Activated CD8-positive, alpha-beta memory T cell treated with anti-CD3 and anti-CD28 coated beads, Interleukin-2, amount 50 U/mL, for 1 hour (primary cell): ENCODE results near the gene DGKI.
"Not testable (repeated sequence)": the region's sequence is repeated elsewhere in the genome, so short reads cannot be mapped to it uniquely, and the experiment has no call there.

Source experiments
- DNase-seq: peaks from one replicate; pipeline ENCODE4 v3.0.0-alpha.2; 2020; ENCODE audit errors: extremely low read depth

The DGKI gene

DNA sequence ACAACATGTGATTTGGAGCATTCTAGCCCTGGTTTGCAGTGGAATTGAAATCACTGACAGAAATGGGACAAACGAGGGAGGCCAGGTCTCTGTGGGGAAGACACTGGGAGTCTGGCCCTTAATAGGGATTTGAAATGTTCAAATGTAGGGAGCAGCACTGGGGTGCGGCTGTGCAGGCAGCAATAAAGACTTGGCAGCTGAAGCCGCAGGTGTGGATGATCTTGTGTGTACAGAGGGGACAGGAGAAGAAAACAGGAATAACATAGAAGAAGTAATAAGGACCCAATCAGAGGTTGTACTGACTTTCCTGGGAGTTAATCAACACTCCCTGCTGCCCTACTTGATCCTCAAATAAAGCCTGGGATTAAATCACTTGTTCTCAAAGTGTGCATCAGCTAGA lies 375.6 kb downstream of the DGKI start:
- DNase-seq: no peak

DNA sequence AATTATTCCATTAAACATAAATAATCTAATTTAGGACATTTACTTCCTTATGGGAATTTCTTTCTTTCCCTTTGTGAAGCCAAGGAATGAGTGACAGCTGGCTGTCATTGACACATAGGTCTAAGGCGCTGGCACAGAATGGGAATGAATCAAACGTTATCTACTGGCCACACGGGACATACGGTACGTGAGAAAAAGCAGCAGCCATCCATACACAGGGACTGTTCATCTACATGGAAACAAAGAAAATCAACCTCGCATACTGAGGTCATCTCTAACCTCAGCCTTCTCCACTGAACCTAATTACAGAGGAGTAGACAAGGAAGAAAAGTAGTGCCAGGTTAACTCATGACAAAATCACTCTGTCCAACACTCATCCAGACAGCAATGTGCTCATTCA lies 376.9 kb downstream of the DGKI start:
- DNase-seq: no peak

DNA sequence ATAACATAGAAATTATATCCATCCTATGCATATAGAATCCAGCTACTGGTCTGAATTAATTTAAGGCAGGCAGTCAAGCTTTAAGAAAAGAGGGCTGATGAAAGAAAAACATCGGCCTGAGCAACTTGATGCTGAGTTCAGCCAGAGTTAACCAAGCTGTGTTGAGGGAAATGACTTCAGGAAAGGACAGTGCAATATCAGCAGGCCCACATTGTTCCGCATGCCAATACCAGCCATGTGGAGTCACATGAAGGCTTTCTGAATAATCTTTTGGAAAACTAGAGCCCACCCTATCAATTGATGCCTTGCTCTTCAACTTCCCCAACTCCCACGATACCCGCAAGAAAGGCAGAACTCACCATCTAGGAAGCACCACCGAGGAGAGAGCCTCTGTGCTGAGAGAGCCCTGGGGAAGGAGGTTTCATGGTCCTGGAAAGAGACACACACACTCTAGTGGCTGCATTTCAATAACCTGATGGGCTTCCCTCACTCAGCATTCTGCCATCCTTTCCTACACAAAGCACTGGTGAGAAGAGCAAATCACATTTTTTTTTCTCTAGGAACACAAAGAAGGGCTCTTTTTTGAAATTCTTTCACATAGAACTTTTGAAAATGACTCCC lies 377.5 kb downstream of the DGKI start:
- DNase-seq: no peak

DNA sequence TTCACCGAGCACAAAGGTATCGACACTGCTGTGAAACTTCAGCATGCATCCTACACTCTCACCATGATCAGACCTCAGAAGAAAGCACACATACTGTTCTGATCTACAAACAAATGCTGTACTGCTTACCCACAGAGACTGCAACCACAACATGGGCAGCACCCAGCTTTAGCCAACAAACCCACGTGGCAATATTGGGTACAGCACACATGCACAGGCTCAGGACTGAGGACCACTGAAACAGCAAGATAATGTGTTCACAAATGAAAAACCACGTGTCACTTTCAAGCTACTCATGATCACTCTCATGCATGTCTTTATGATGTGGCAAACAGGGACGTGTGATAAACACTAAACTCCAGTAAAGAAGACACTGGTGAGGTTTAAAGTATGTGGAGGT lies 383.9 kb downstream of the DGKI start:
- no peak for DNase-seq

DNA sequence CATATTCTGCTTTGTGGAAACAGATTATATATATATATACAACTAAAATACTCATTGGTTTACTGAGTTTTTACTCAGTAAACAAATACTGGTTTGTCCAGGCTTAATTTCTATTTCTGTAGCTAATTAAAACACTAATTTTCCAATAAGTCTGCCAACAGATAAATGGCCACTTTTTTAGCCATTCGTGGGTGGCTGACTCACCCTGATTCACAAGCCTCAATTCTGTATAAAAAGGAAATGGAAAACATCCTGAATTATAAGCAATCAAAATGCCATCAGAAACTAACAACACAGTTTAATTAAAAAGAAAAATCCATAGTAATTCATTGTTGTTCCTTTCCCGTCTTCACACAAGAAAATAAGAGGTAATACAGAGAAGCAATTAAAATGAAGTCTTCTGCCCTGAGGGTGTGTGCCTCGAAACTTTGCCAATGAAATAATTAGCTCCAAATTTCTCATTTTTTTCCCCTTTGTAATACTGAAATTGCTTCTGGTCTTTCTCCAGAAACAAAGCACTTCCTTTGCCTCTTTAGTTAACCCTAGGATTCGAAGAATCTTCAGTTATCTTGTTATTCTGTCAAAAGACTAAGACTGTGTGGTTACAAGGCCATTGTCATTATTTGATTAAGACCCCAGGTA lies 384.6 kb downstream of the DGKI start:
- no peak for DNase-seq

DNA sequence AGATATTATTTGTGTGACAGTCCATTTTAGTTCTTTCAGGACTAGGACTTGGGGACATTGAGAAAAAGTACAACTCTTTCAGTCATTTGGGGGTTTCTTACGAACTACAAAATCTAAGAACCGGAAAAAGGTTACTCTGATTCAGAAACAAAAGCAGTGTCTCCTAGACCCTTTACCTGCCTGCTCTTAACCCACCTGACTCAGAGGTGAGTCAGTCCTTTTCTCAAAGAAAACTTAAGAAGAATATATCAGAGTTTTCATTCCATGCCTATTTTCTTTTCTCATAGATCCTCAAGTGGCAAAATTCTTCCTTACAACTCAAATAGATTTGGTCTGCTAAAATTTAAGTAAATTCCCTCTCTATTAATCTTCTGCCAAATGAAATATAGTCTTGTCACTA lies 388.4 kb downstream of the DGKI start:
- DNase-seq: no peak

DNA sequence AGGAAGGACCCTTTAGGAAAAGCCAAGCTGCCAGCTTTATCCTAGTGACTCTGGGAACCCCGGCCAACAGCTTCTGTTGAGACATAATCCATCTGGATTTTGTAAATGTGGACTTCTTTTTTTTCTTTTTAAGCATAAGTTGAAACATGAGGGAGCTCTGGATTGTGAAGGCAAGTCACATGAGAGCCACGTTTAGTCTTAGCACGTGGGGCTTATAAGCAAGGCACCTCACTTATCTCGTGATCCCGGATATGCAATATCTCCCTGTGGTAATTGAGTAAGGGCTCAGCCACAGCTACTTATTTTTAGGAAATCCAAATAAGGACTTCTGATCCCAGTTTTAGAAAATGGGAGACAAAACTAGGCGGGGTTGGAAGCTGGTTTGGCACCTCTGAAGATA lies 392.0 kb downstream of the DGKI start:
- DNase-seq: no peak

DNA sequence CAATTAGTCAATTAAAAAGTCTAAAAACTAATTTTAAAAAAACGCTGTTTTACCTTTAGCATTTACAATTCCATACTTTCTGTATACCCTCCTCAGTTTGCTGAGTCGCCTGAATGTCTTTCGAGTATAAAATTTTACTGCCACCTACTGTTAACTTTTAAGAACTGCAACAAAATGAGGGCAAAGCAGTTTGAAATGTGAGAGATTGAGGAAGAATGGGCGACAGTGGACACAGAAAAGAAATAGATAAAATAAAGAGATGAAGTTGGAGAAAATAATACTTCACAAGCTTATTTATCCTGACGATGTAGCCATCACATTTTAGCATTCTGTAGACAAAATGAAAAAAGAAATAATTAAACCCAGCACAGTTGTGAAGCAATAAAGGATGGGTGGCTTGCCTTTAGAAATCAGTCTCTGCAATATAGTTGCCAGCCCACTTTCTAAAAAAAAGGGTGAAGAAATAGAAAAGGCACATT lies 392.5 kb downstream of the DGKI start:
- DNase-seq: no peak

DNA sequence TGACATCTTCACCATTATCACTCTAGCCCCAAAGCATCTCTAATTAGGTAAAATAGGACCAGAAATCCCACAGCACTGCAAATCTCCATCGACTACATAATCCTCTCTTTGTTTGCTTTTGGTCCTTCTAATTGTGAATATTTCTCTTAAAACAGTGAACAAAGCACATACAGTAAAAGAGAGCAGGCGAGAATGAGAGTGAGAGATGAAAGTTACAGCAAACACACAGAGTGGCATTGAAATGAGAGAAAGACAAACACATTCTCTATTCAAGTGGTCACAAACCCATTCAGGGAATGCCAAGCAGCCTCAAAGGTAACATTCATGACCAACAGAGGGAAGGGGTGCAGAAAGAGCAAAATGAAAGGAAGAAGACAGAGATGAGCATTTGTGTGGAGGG lies 393.4 kb downstream of the DGKI start:
- no peak for DNase-seq

DNA sequence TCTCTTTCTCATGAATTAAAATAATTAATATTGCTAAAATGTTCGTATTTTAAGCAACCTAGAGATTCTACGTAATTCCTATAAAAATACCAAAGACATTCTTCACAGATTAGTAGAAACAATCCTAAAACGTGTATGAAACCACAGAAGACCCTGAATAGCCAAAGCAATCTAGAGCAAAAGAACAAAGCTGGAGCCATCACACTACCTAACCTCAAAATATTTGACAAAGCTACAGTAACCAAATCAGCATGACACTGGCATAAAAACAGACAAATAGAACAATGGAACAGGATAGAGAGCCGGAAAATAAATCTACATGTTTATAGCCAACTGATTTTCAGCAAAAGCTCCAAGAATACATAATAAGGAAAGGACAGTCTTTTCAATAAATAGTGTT lies 397.8 kb downstream of the DGKI start:
- no peak for DNase-seq

DNA sequence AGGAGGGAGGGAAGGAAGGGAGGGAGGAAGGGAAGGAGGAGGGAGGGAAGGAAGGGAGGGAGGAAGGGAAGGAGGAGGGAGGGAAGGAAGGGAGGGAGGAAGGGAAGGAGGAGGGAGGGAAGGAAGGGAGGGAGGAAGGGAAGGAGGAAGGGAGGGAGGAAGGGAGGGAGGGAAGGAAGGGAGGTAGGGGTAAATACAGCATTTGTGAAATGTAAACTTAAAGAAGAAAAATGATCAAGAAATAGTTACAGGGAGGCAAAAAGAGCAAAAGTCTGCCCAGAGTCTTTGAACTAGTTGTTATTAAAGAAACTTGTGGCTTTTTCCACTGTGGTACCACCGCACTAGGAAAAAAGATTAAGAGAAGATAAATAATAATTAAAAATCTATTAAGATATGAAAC lies 398.2 kb downstream of the DGKI start:
- DNase-seq: not testable (repeated sequence)

DNA sequence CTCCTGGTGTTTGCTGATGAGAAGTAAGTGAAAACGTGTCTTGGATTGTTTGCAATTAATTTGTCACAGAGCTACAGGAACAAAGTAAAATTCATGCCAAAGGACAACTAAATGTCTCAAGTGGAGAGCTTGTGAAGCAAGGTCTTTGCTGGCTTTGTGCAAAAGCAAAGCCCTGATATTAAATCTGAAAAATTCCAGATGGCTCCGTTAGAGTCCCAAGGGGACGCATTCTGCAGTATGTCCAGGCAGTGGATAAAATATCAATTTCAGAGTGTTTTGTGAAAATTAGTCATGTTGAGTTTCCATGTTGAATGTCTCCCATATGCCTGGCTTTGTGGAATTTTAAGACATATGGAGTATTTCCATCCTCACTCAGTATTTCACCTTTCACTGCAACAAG lies 400.7 kb downstream of the DGKI start:
- no peak for DNase-seq

DNA sequence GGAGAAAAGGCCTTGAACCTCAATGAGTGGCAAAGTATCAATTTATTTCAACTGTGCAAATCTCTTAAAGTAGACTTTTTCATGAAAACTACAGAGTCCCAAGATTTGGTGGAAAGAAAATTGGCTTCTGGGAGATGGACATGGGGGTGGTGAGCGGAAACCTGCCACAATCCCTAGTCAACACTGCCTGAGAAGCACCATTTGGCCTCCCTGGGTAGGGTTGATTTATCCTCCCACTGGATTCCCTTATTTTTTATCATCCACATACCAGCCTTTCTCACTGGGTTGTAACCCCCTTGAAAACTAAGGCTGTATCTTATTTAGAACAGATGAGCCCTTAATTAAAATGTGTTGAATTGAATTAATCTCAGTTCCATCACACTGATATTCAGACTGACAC lies 401.5 kb downstream of the DGKI start:
- DNase-seq: no peak

DNA sequence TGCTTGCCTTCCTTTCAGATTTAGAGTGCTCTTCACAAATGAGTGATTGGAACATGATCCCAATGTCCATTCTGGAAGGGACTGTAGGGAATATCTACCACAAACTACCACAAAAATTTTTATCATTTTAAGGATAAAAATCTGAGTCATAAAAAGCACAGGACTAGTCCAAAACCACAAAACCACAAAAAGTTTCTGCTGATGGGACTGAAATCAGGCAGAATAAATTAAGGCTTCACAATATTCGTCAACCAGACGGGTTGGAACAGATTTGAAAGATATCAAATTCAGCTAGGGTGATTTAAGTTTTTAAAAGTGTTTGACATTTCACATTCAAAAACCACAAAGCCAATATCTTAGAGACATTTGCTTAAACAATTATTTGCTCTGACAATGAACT lies 403.2 kb downstream of the DGKI start:
- no peak for DNase-seq

DNA sequence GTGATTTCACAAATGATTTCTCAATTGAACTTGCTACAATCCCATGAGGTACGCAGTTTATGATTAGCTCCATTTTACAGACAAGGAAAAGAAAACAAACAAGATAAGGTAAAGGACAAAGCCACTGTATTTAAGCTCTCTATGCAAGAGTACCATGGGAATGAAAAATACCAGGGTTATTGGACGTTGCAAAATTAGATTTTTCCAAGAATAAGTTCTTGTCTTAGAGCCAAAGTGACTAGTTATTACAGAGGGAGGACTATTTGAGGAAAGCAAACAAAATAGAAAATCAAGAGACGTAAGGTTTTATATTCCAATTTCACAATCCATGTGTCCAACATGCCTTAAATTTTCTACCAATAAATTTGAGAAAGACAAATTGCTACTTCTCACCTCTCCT lies 405.3 kb downstream of the DGKI start:
- DNase-seq: no peak

DNA sequence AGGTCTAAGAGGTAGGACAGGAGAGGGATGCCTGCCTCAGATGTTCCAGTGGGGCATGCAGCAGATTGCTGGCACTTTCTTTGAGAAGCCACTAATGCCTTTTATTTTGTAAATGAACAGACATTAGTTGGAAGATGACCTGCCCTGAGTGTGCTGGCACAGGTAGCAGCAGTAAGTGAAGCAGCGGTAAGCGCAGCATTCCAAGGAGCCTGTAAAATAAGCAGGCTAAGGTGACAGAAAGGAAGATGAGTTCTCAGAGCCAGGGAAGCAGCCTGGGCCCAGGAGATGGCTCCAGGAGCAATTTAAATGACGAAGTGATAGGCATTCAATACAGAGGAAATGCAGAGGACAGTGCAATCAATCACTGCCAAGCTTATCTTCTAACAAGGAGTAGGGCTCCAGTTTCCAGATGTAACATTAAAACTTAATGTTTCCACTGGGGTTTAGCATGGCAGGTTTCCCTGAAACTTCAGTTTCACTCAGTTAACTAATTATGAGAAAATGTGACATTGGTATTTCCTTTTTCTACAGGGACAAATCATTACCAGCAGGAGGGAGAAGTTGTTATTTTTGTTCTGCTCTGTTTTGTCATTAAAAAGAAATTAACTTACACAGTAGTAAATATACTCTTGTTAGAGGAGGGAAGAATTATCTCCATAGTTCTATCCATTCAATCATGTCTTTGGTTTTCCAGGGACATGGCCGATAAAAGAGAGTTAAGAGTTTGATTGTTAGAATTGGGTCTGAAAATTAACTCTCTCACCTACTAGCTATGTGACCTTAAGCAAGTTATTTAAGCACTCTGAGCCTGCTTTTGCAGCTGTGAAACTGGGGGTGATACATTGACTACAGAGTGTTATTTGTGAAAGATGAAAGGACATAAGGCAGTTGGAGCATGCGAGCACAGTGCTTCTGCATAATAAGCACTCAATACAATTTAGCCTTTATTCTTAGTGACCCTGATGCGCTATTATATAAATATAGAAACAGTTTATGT lies 406.6 kb downstream of the DGKI start:
- no peak for DNase-seq

DNA sequence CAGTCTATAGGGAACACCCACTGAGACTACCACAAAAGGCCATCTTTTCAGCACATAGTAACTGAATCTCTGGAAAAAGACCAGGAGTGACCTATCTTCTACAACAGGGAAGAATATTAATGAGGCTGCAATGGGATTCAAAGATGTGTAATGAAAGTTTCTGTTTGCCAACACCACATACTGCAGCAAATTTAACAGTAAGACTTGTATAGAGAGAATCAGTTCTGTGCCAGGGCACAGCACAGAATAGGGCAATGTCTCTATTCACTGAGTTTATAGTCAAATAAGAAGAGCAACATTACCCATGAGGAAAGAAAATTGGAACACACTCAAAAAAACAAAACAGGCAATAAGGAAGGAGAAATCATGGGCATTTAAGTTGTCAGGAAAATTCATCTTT lies 411.8 kb downstream of the DGKI start:
- no peak for DNase-seq

DNA sequence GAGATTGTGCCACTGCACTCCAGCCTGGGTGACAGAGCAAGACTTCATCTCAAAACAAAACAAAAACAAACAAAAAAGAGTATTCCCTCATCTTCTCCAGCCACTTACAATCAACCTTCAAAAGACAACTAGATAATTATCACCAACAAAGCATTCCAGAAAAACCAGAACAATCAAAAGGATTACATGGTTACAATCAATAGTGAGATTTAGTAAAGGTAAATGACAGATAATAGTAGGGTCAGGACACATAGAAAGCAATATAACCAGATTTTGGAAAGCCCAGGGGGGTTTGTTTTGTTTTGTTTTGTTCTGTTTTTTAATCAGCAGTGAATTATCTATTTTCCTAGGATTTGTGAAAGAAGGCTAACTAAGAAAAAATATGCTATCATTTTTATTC lies 412.2 kb downstream of the DGKI start:
- no peak for DNase-seq

DNA sequence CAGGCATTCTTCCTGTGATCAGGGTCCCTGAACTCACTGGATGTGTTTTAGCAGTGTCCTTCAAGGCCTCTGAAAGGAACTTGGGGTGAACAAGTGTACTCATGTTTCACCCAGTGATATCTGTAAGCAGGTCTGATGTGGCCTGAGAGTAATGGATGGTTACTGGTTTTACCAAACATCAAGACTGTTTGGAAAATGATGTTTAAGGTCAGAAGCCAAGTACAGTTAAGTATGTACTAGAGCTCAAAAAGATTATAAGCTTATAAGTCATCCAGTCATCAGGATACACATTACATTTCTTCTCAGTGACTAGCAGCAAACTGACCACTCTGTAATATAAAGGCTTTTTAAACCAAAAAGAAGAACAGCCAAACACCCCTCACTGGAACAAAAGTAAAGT lies 423.5 kb downstream of the DGKI start:
- no peak for DNase-seq

DNA sequence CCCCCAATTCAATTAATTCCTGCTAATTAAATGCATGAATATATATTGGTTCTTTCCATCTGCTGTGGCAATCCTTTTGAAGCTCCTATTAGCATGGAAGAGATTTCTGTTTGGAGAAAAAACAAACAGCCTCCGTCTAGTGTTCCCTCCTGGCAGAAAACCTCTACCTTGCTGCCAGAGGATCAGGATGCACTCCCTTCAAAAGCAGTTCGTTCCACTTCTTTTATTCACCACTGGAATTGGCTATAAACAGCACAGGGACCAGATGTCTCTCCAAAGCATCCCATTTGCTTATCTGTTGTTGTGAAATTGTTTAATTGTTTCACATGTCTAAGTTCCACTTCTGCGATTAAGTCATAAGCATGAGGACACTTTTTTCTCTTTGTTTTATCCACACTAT lies 425.4 kb downstream of the DGKI start:
- DNase-seq: no peak

DNA sequence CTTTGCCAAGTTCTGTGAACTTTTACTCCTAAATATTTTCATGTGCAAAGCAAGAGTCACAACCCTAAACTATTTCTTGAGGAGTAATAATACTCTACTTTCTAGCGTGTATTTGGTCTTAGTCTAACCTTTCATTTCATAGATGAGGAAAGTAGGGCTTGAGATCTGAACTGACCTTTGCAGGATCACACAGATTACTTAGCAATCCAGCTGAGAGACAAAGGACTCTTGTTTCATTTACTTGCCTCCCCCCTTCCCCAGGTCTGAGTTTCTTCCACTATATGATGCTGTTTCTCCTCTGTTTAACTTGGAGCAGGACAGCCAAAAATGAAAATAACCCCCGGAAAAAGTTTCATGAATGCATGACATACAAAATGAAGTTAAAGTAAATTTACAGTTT lies 427.9 kb downstream of the DGKI start:
- DNase-seq: no peak

DNA sequence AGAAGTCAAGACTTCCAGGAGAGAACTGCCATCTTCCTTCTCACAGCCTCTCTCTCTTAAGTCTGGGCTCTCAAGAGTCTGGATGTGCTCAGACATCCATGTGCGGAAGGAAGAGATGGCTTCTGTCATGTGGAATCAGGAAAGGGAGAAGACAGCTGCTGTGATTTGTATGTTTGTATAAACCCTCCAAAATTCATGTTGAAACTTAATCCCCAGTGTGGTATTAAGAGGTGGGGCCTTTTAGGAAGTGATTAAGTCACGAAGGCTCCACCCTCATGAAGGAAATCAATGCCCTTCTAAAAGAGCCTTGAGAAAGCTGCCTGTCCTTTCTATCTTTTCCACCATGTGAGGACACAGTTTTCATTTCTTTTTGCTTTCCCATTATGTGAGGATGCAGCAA lies 429.3 kb downstream of the DGKI start:
- DNase-seq: no peak

DNA sequence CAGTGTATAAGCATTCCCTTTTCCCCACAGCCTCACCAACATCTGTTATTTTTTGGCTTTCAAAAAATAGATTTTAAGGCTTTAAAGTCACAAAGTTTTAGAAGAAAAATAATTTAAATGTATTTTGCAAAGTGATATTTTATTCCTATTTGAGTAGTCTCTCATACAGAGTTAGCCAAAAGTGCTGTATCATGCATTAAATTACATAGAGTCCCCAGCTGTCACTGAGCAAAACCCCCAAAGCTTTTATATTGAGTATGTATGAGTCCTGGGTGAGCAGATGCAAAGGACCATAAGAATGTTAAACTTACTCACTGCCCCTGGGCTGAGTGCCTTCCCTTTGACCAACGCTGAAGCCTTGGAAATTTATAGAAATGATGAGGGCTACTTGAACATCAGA lies 432.9 kb downstream of the DGKI start:
- DNase-seq: no peak
